Measurements from ENCODE around the gene FNBP1.

DNA sequence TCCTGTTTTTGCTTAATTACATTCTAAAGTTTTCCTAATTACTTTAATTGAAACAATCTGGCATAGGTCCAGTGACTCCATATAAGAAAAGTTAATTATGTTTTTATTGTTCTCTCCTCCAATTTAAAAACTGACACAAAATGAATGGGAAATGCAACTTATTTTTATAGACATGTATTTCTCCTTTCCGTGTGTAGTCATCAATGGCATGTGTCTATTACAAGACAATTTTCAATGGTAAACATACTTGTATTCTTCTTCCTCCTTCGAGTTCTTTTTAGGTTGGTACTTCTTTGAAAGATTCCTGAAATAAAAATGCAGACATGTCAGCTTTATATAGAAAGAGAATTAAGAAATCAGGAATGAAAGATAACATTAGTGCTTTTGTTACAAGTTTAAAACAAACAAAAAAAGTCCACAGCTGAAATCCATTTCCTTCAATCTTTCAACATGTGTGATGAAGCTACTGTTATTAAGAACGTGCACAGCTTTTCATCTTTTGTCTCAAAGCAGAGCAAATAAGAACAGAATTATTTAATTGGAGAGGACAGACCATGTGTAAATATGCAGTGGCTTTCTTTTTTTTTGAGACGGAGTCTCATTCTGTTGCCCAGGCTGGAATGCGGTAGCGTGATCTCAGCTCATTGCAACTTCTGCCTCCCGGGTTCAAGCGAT lies 63.8 kb downstream of the FNBP1 start:
- TF ChIP-seq, protein P1, sequence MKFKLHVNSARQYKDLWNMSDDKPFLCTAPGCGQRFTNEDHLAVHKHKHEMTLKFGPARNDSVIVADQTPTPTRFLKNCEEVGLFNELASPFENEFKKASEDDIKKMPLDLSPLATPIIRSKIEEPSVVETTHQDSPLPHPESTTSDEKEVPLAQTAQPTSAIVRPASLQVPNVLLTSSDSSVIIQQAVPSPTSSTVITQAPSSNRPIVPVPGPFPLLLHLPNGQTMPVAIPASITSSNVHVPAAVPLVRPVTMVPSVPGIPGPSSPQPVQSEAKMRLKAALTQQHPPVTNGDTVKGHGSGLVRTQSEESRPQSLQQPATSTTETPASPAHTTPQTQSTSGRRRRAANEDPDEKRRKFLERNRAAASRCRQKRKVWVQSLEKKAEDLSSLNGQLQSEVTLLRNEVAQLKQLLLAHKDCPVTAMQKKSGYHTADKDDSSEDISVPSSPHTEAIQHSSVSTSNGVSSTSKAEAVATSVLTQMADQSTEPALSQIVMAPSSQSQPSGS (IDR thresholded peaks at IDR 0.05; ENCODE audit: low read length) = no peak
- TF ChIP-seq, protein P2, sequence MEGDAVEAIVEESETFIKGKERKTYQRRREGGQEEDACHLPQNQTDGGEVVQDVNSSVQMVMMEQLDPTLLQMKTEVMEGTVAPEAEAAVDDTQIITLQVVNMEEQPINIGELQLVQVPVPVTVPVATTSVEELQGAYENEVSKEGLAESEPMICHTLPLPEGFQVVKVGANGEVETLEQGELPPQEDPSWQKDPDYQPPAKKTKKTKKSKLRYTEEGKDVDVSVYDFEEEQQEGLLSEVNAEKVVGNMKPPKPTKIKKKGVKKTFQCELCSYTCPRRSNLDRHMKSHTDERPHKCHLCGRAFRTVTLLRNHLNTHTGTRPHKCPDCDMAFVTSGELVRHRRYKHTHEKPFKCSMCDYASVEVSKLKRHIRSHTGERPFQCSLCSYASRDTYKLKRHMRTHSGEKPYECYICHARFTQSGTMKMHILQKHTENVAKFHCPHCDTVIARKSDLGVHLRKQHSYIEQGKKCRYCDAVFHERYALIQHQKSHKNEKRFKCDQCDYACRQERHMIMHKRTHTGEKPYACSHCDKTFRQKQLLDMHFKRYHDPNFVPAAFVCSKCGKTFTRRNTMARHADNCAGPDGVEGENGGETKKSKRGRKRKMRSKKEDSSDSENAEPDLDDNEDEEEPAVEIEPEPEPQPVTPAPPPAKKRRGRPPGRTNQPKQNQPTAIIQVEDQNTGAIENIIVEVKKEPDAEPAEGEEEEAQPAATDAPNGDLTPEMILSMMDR (IDR thresholded peaks at IDR 0.05; ENCODE audit: control extremely low read depth in 1 of 3, insufficient read depth in 1 of 3, low read depth in 1 of 3, low read length in 3 of 3) = no peak
- TF ChIP-seq SUZ12 (IDR thresholded peaks at IDR 0.05; ENCODE audit: low read length) (no peak), YY1 (IDR thresholded peaks at IDR 0.05; ENCODE audit: low read depth, low read length) (no peak), JUND (IDR thresholded peaks at IDR 0.05; ENCODE audit: low read length) (no peak), BCL11A (IDR thresholded peaks at IDR 0.05; ENCODE audit: low read depth in 2 of 2, low read length in 2 of 2) (no peak), POLR2AphosphoS5 (IDR thresholded peaks at IDR 0.05; ENCODE audit: low read depth, low read length) (no peak), EZH2 (IDR thresholded peaks at IDR 0.05; ENCODE audit: low read depth, low read length, severe bottlenecking) (no peak), EP300 (IDR thresholded peaks at IDR 0.05; ENCODE audit: borderline replicate concordance in 1 of 2, low read depth in 2 of 2, low read length in 2 of 2) (no peak), CBX8 (IDR thresholded peaks at IDR 0.05; ENCODE audit: borderline replicate concordance, low read depth, low read length) (no peak), ZNF274 (IDR thresholded peaks at IDR 0.05; ENCODE audit: borderline replicate concordance, extremely low read depth, low read length) (no peak), TAF1 (IDR thresholded peaks at IDR 0.05; ENCODE audit: low read depth, low read length) (no peak), JUN (IDR thresholded peaks at IDR 0.05; ENCODE audit: low read depth, low read length) (no peak)
- TF ChIP-seq, protein P3, sequence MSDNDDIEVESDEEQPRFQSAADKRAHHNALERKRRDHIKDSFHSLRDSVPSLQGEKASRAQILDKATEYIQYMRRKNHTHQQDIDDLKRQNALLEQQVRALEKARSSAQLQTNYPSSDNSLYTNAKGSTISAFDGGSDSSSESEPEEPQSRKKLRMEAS (IDR thresholded peaks at IDR 0.05) = no peak
